ENCODE data around the gene RGS12. TPM values are rescaled to one million over a fixed set of nuclear protein-coding genes. Genes with fewer than 3 reads are reported as not detected.

Gene RGS12
- total and polyA plus RNA-seq, 2 experiments from 2014 or later = 19.6 to 22.5 TPM

DNA sequence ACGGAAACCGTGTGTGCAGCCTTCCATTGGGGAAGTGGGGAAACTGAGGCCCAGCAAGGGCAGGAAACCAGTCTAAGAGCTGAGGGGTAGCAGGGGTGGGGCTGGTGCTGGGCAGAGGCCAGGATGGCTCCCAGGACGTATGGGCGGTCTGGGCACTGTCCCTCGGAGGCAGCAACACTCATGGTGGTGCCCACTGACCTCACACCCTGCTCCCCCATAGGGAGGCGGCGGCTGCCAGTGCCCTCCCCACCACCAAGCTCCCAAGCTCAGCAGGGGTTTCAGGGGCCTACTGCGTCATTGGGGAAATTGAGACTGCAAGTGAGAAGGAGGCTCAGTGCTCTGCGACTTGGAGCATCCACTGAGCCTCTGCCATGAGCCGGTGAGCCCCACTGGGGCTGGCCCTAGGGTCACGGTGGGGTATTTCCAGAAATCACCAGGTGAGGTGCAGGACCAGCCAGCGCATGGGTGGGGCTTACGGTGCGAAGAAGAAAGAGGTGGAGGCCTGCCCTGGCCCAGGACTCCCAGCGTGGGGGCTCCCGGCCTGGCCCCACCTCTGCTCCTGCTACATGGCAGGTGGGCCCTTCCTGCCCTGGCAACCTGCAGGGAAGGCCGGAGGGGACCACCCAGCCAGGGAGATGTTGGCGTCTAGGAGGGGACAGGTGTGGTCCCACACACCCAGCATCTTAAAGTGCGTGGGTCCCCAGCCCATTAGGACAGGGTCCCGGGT lies 42.9 kb upstream of the RGS12 start:
- TF ChIP-seq EZH2 (IDR thresholded peaks at IDR 0.05; ENCODE audit: borderline replicate concordance) = no peak
- no peak for TF ChIP-seq CTCF (IDR thresholded peaks at IDR 0.05; ENCODE audit: poor library complexity)
- TF ChIP-seq EZH2phosphoT487 (IDR thresholded peaks at IDR 0.05; ENCODE audit: low read depth, severe bottlenecking, unreplicated experiment) = no peak
- no peak for DNase-seq (ENCODE audit: low spot score)
- H3K36me3 ChIP-seq (replicated peaks; ENCODE audit: insufficient read depth, low read depth) = no peaks in the 10 kb centered on the region
- H3K4me1 ChIP-seq (ENCODE audit: insufficient read depth) = no peaks in the 10 kb centered on the region
- no peak overlapping the region for H3K4me2 ChIP-seq
- H3K9me3 ChIP-seq (ENCODE audit: low read depth) = no peaks in the 10 kb centered on the region
- H3K27me3 ChIP-seq = no peaks in the 10 kb centered on the region
- H3K79me2 ChIP-seq = no peaks in the 10 kb centered on the region
- no peak overlapping the region for H3K27ac ChIP-seq
- H3K4me3 ChIP-seq = no peak overlapping the region
- H4K20me1 ChIP-seq (ENCODE audit: insufficient read depth, poor library complexity, severe bottlenecking) = no peaks in the 10 kb centered on the region
- H3K9me2 ChIP-seq (replicated peaks; ENCODE audit: insufficient read depth) = no peaks in the 10 kb centered on the region
- WGBS (ENCODE audit: low lambda C conversion rate, missing lambda C conversion rate) = 98% methylated on average over 20 of the region's 20 CpGs
- no peak overlapping the region for H2AFZ ChIP-seq

DNA sequence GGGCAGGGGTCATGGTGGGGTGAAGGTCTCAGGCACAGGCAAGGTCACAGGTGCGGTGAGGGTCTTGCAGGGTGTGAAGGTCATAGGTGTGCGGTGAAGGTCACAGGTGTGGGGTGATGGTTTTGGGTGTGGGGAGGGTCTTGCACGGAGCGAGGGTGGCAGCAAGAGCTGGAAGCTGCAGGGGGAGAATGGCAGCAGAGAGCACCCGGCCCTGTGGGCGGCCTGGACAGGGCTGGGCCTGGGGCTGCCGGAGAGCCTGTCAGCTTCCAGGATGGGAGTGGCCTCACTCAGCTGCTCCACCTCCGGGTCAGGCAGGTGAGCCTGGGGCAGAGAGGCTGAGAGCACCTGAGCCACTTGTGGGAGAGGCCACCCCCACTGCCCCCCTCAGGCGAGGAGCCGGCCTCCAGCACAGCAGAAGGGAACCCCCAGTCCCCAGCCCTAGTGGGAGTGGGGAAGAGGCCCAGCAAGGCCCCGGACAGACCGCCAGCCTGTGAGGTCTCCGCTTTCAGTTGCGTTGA lies 42.3 kb upstream of the RGS12 start:
- Histone ChIP-seq H3K79me2 (no peaks in the 10 kb centered on the region), H3K36me3 (replicated peaks; ENCODE audit: insufficient read depth, low read depth) (no peaks in the 10 kb centered on the region), H3K9me2 (replicated peaks; ENCODE audit: insufficient read depth) (no peaks in the 10 kb centered on the region), H2AFZ (no peak overlapping the region), H4K20me1 (ENCODE audit: insufficient read depth, poor library complexity, severe bottlenecking) (no peaks in the 10 kb centered on the region), H3K27ac (no peak overlapping the region), H3K27me3 (no peaks in the 10 kb centered on the region), H3K4me1 (ENCODE audit: insufficient read depth) (no peaks in the 10 kb centered on the region), H3K4me3 (no peak overlapping the region), H3K9me3 (ENCODE audit: low read depth) (no peaks in the 10 kb centered on the region), H3K4me2 (no peak overlapping the region)
- 80% methylated on average over 13 of the region's 14 CpGs for WGBS (ENCODE audit: low lambda C conversion rate, missing lambda C conversion rate)
- no peak for DNase-seq (ENCODE audit: low spot score)
- TF ChIP-seq EZH2phosphoT487 (IDR thresholded peaks at IDR 0.05; ENCODE audit: low read depth, severe bottlenecking, unreplicated experiment) (no peak), CTCF (IDR thresholded peaks at IDR 0.05; ENCODE audit: poor library complexity) (no peak), EZH2 (IDR thresholded peaks at IDR 0.05; ENCODE audit: borderline replicate concordance) (no peak)

- H2AFZ ChIP-seq = no peak overlapping the region
- whole genome bisulfite sequencing (ENCODE audit: low lambda C conversion rate, missing lambda C conversion rate) = 78% methylated on average over 19 of the region's 19 CpGs
- no peaks in the 10 kb centered on the region for H4K20me1 ChIP-seq (ENCODE audit: insufficient read depth, poor library complexity, severe bottlenecking)
- no peak for DNase-seq (ENCODE audit: low spot score)
- no peak for TF ChIP-seq EZH2 (IDR thresholded peaks at IDR 0.05; ENCODE audit: borderline replicate concordance)
- no peak for TF ChIP-seq CTCF (IDR thresholded peaks at IDR 0.05; ENCODE audit: poor library complexity)
- TF ChIP-seq EZH2phosphoT487 (IDR thresholded peaks at IDR 0.05; ENCODE audit: low read depth, severe bottlenecking, unreplicated experiment) = no peak
- H3K27ac ChIP-seq = no peak overlapping the region
- H3K4me1 ChIP-seq (ENCODE audit: insufficient read depth) = no peaks in the 10 kb centered on the region
- no peak overlapping the region for H3K4me2 ChIP-seq
- no peaks in the 10 kb centered on the region for H3K9me3 ChIP-seq (ENCODE audit: low read depth)
- H3K4me3 ChIP-seq = no peak overlapping the region
- H3K36me3 ChIP-seq (replicated peaks; ENCODE audit: insufficient read depth, low read depth) = no peaks in the 10 kb centered on the region
- H3K27me3 ChIP-seq = no peaks in the 10 kb centered on the region
- no peaks in the 10 kb centered on the region for H3K9me2 ChIP-seq (replicated peaks; ENCODE audit: insufficient read depth)
- H3K79me2 ChIP-seq = no peaks in the 10 kb centered on the region
Measured at GRCh38 chr4:3250956-3251690, 41.7 kb upstream of the RGS12 start.

Measured in hepatocyte (in vitro differentiated cells).